GM12865 (cell line): ENCODE measurements around the gene ART3.
A peak's percentile ranks its signal among the peaks of the same experiment; 100 is the strongest.

ENCODE experiments used
- DNase-seq: peaks from one replicate; pipeline ENCODE4 v3.0.0; 2010; ENCODE audit warnings: low read depth
- H3K4me3 ChIP-seq: 2 replicates; pipeline ENCODE4 v1.5.1; 2011; ENCODE audit warnings: mild to moderate bottlenecking, low read depth, low read length, control low read depth
- CTCF ChIP-seq: IDR thresholded peaks from 2 replicates; pipeline ENCODE4 v1.5.1; 2011; ENCODE audit warnings: low read length, control low read depth, low read depth, inconsistent platforms; ENCODE audit not compliant: insufficient read depth; ENCODE audit errors: missing control alignments

The ART3 gene

GRCh38 chr4:76053730-76054129 lies 20.8 kb upstream of the ART3 start:
- no peak overlapping the region for H3K4me3 ChIP-seq
- no peak for TF ChIP-seq CTCF
- DNase-seq: no peak

- no peak for TF ChIP-seq CTCF
- H3K4me3 ChIP-seq: no peak overlapping the region
- DNase-seq: peak; percentile 81
These were observed 19.5 kb upstream of the ART3 start for GRCh38 chr4:76055016-76055415.

- DNase-seq: no peak
- no peak overlapping the region for H3K4me3 ChIP-seq
- no peak for TF ChIP-seq CTCF
These were observed 19.1 kb upstream of the ART3 start for GRCh38 chr4:76055421-76055820.

GRCh38 chr4:76058302-76058701 lies 16.2 kb upstream of the ART3 start:
- no peak for TF ChIP-seq CTCF
- no peak overlapping the region for H3K4me3 ChIP-seq
- peak; percentile 55 for DNase-seq

GRCh38 chr4:76058888-76059426 lies 15.6 kb upstream of the ART3 start:
- no peak overlapping the region for H3K4me3 ChIP-seq
- TF ChIP-seq CTCF: no peak
- peak; percentile 56 for DNase-seq

GRCh38 chr4:76059750-76060149 lies 14.8 kb upstream of the ART3 start:
- TF ChIP-seq CTCF: no peak
- DNase-seq: no peak
- no peak overlapping the region for H3K4me3 ChIP-seq

GRCh38 chr4:76060506-76060905 lies 14.0 kb upstream of the ART3 start:
- TF ChIP-seq CTCF: no peak
- no peak for DNase-seq
- H3K4me3 ChIP-seq: no peak overlapping the region
